SK-N-MC (cell line): ENCODE data around the gene TP73.

ENCODE experiments used
- EZH2 ChIP-seq: fragments of 200-600 bp; sonication (generic); IDR thresholded peaks from one replicate; pipeline ENCODE4 v1.6.1; 2017; ENCODE audit warnings: antibody characterized with exemption
- POLR2AphosphoS5 ChIP-seq: IDR thresholded peaks from 2 replicates; pipeline ENCODE4 v1.6.1; 2012; ENCODE audit warnings: mild to moderate bottlenecking, low read depth, low read length, borderline replicate concordance

DNA sequence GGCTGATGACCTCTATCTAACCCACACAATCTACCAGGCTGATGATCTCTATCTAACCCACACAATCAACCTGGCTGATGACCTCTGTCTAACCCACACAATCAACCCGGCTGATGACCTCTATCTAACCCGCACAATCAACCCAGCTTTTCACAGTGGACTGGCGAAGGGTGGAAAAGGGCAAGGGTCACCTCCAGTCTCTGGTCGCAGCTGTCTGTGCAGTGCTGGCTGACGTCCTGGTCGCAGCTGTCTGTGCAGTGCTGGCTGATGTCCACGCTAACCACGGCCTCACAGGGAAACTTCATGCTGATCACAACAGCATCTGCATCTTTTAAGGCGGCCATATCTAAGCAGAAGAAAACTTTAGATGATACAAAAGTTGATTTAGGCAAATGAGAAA is 87.7 kb downstream of the TP73 start:
- TF ChIP-seq POLR2AphosphoS5 (no peak), EZH2 (no peak)
